ENCODE results near the gene NAV2. TPM values are rescaled to one million over a fixed set of nuclear protein-coding genes. Genes with fewer than 3 reads are reported as not detected.

NAV2 gene
- total RNA-seq, 1 experiment from 2014 or later: 2.1 TPM

DNA sequence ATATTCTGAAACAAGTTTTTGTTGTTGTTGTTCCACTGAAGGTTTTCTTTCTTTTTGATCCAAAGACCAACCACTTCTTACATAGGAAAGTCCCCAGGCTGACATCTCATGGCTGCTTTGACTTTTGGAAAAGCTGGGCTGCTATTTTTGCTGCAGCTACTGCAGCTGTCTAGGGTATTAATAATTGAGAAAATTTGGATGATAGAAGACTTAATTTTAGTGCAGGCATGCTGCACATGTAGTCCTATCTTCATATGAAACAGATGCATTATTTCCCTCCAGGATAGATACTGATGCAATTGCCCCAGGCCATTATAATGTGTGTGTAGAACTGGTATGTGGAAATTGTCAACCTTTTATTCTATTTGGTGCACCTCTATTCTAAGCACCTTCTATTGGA, 131.4 kb downstream of the NAV2 start:
- no peak overlapping the region for H3K4me2 ChIP-seq (ENCODE audit: low read length)
- H3K4me3 ChIP-seq (replicated peaks in 1 of 2; ENCODE audit: low read depth in 1 of 2, low read length in 2 of 2): no peak overlapping the region
- intact Hi-C loops (cut with micrococcal nuclease): no loop called here
- no peaks in the 10 kb centered on the region for H3K36me3 ChIP-seq (ENCODE audit: control insufficient read depth in 1 of 2, insufficient read depth in 2 of 2, low read length in 2 of 2)
- H3K27ac ChIP-seq (ENCODE audit: low read depth, low read length): no peak overlapping the region
- H3K79me2 ChIP-seq (ENCODE audit: insufficient read depth, low read length): no peaks in the 10 kb centered on the region
- ChIA-PET RAD21 (ENCODE audit: low non-redundant PET in 1 of 2, low total read pairs in 2 of 2, uncharacterized antibody in 2 of 2, unreplicated experiment in 2 of 2) (no interaction called here), CTCF (no interaction called here), POLR2A (no interaction called here)
- H3K9me2 ChIP-seq (ENCODE audit: insufficient read depth): no peaks in the 10 kb centered on the region
- H2AFZ ChIP-seq (ENCODE audit: low read depth, low read length, poor library complexity, severe bottlenecking): no peak overlapping the region
- H3K4me1 ChIP-seq (ENCODE audit: control insufficient read depth in 1 of 2, insufficient read depth in 2 of 2, low read length in 2 of 2): no peaks in the 10 kb centered on the region
- no peaks in the 10 kb centered on the region for H4K20me1 ChIP-seq (ENCODE audit: insufficient read depth)
- ATAC-seq: no peak
- no peak for DNase-seq (ENCODE audit: low read depth, low spot score)
- TF ChIP-seq POLR2A (IDR thresholded peaks at IDR 0.05; ENCODE audit: borderline replicate concordance, extremely low read depth, insufficient read depth, insufficient read length): no peak
- TF ChIP-seq, protein P1, sequence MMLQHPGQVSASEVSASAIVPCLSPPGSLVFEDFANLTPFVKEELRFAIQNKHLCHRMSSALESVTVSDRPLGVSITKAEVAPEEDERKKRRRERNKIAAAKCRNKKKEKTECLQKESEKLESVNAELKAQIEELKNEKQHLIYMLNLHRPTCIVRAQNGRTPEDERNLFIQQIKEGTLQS (IDR thresholded peaks at IDR 0.05): no peak
- TF ChIP-seq EGR1 (IDR thresholded peaks at IDR 0.05; ENCODE audit: low read depth): no peak
- no peak for TF ChIP-seq ELF1 (IDR thresholded peaks at IDR 0.05; ENCODE audit: borderline replicate concordance, low read depth)
- TF ChIP-seq EZH2phosphoT487 (IDR thresholded peaks at IDR 0.05; ENCODE audit: borderline replicate concordance): no peak
- no peak for TF ChIP-seq ZNF274 (IDR thresholded peaks at IDR 0.05; ENCODE audit: low read depth, low read length)
- no peak for TF ChIP-seq FOSL1 (IDR thresholded peaks at IDR 0.05; ENCODE audit: low read depth)
- TF ChIP-seq ZFX (IDR thresholded peaks at IDR 0.05): no peak
- TF ChIP-seq, protein P2, sequence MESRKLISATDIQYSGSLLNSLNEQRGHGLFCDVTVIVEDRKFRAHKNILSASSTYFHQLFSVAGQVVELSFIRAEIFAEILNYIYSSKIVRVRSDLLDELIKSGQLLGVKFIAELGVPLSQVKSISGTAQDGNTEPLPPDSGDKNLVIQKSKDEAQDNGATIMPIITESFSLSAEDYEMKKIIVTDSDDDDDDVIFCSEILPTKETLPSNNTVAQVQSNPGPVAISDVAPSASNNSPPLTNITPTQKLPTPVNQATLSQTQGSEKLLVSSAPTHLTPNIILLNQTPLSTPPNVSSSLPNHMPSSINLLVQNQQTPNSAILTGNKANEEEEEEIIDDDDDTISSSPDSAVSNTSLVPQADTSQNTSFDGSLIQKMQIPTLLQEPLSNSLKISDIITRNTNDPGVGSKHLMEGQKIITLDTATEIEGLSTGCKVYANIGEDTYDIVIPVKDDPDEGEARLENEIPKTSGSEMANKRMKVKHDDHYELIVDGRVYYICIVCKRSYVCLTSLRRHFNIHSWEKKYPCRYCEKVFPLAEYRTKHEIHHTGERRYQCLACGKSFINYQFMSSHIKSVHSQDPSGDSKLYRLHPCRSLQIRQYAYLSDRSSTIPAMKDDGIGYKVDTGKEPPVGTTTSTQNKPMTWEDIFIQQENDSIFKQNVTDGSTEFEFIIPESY (IDR thresholded peaks at IDR 0.05; ENCODE audit: extremely low read depth, insufficient replicate concordance, low read length): no peak
- no peak for TF ChIP-seq EZH2 (IDR thresholded peaks at IDR 0.05)
- TF ChIP-seq, protein P3, sequence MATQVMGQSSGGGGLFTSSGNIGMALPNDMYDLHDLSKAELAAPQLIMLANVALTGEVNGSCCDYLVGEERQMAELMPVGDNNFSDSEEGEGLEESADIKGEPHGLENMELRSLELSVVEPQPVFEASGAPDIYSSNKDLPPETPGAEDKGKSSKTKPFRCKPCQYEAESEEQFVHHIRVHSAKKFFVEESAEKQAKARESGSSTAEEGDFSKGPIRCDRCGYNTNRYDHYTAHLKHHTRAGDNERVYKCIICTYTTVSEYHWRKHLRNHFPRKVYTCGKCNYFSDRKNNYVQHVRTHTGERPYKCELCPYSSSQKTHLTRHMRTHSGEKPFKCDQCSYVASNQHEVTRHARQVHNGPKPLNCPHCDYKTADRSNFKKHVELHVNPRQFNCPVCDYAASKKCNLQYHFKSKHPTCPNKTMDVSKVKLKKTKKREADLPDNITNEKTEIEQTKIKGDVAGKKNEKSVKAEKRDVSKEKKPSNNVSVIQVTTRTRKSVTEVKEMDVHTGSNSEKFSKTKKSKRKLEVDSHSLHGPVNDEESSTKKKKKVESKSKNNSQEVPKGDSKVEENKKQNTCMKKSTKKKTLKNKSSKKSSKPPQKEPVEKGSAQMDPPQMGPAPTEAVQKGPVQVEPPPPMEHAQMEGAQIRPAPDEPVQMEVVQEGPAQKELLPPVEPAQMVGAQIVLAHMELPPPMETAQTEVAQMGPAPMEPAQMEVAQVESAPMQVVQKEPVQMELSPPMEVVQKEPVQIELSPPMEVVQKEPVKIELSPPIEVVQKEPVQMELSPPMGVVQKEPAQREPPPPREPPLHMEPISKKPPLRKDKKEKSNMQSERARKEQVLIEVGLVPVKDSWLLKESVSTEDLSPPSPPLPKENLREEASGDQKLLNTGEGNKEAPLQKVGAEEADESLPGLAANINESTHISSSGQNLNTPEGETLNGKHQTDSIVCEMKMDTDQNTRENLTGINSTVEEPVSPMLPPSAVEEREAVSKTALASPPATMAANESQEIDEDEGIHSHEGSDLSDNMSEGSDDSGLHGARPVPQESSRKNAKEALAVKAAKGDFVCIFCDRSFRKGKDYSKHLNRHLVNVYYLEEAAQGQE (IDR thresholded peaks at IDR 0.05; ENCODE audit: low read depth): no peak
- no peak for TF ChIP-seq CBX3 (IDR thresholded peaks at IDR 0.05; ENCODE audit: low read depth)
- TF ChIP-seq CEBPB (IDR thresholded peaks at IDR 0.05; ENCODE audit: low read depth): no peak
- no peak for TF ChIP-seq JUND (IDR thresholded peaks at IDR 0.05)
- TF ChIP-seq SP1 (IDR thresholded peaks at IDR 0.05; ENCODE audit: low read depth): no peak
- TF ChIP-seq, protein P4, sequence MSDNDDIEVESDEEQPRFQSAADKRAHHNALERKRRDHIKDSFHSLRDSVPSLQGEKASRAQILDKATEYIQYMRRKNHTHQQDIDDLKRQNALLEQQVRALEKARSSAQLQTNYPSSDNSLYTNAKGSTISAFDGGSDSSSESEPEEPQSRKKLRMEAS (IDR thresholded peaks at IDR 0.05): no peak
- TF ChIP-seq RAD21 (IDR thresholded peaks at IDR 0.05; ENCODE audit: low read depth): no peak
- TF ChIP-seq SRF (IDR thresholded peaks at IDR 0.05; ENCODE audit: low read depth): no peak
- H3K9ac ChIP-seq (ENCODE audit: low read length): no peak overlapping the region
- BruUV-seq (replicated peaks): no TSS peak
- no peaks in the 10 kb centered on the region for H3K27me3 ChIP-seq (ENCODE audit: insufficient read depth, low read length)
- H3K9me3 ChIP-seq (ENCODE audit: control insufficient read depth in 1 of 2, insufficient read depth in 1 of 2, low read depth in 1 of 2, low read length in 2 of 2): no peaks in the 10 kb centered on the region

All from HCT116 (cell line).